H9 (cell line): Measurements from ENCODE around the gene CORT. TPM values are rescaled to one million over a fixed set of nuclear protein-coding genes. Genes with fewer than 3 reads are reported as not detected.

ENCODE experiments used
- DNase-seq: peaks from one replicate; pipeline ENCODE4 v3.0.0-alpha.2; 2017
- H2AFZ ChIP-seq: one replicate; pipeline ENCODE4 v1.6.1; 2013; ENCODE audit warnings: mild to moderate bottlenecking, low read length, control low read depth, moderate library complexity
- H2AK5ac ChIP-seq: 2 replicates; pipeline ENCODE4 v1.6.1; 2013; ENCODE audit warnings: low read length, control low read depth, mixed read lengths; ENCODE audit not compliant: insufficient read length
- H2BK120ac ChIP-seq: one replicate; pipeline ENCODE4 v1.6.1; 2013; ENCODE audit warnings: low read depth, mild to moderate bottlenecking, low read length, control low read depth, inconsistent platforms; ENCODE audit not compliant: poor library complexity, severe bottlenecking
- H2BK12ac ChIP-seq: 2 replicates; pipeline ENCODE4 v1.6.1; 2013; ENCODE audit warnings: low read length, control low read depth, mixed read lengths, low read depth; ENCODE audit not compliant: insufficient read length
- H2BK15ac ChIP-seq: 2 replicates; pipeline ENCODE4 v1.6.1; 2013; ENCODE audit warnings: low read depth, low read length, control low read depth
- H2BK20ac ChIP-seq: one replicate; pipeline ENCODE4 v1.6.1; 2013; ENCODE audit warnings: low read depth, mild to moderate bottlenecking, low read length, control low read depth, inconsistent platforms; ENCODE audit not compliant: poor library complexity, severe bottlenecking
- H2BK5ac ChIP-seq: 2 replicates; pipeline ENCODE4 v1.6.1; 2013; ENCODE audit warnings: low read length, control low read depth, mixed read lengths; ENCODE audit not compliant: insufficient read length
- H3K14ac ChIP-seq: 2 replicates; pipeline ENCODE4 v1.6.1; 2013; ENCODE audit warnings: low read length, control low read depth; ENCODE audit not compliant: insufficient read depth
- H3K18ac ChIP-seq: 2 replicates; pipeline ENCODE4 v1.6.1; 2013; ENCODE audit warnings: low read depth, mild to moderate bottlenecking, mixed read lengths, low read length, control low read depth; ENCODE audit not compliant: insufficient read length
- H3K23ac ChIP-seq: 2 replicates; pipeline ENCODE4 v1.6.1; 2013; ENCODE audit warnings: low read length, control low read depth, mixed read lengths, low read depth; ENCODE audit not compliant: insufficient read length
- H3K23me2 ChIP-seq: 2 replicates; pipeline ENCODE4 v1.6.1; 2013; ENCODE audit warnings: low read depth, mild to moderate bottlenecking, mixed read lengths, low read length, control low read depth; ENCODE audit not compliant: insufficient read length, poor library complexity, severe bottlenecking
- H3K27ac ChIP-seq: 2 replicates; pipeline ENCODE4 v1.5.1; 2013; ENCODE audit warnings: low read length, control low read depth, mixed read lengths, low read depth; ENCODE audit not compliant: insufficient read length
- H3K27me3 ChIP-seq: 2 replicates; pipeline ENCODE4 v1.6.1; 2013; ENCODE audit warnings: low read length, control low read depth, inconsistent platforms; ENCODE audit not compliant: insufficient read depth
- H3K4ac ChIP-seq: 2 replicates; pipeline ENCODE4 v1.6.1; 2013; ENCODE audit warnings: low read depth, mild to moderate bottlenecking, control low read depth, inconsistent platforms, low read length, moderate library complexity
- H3K4me1 ChIP-seq: 2 replicates; pipeline ENCODE4 v1.6.1; 2013; ENCODE audit warnings: low read length, control low read depth, inconsistent platforms; ENCODE audit not compliant: insufficient read depth
- H3K4me2 ChIP-seq: 2 replicates; pipeline ENCODE4 v1.6.1; 2013; ENCODE audit warnings: low read length, control low read depth, mixed read lengths; ENCODE audit not compliant: insufficient read length, insufficient read depth
- H3K56ac ChIP-seq: 2 replicates; pipeline ENCODE4 v1.6.1; 2013; ENCODE audit warnings: low read depth, mild to moderate bottlenecking, mixed read lengths, low read length, control low read depth; ENCODE audit not compliant: insufficient read length
- H3K79me1 ChIP-seq: 2 replicates; pipeline ENCODE4 v1.6.1; 2013; ENCODE audit warnings: low read depth, mild to moderate bottlenecking, moderate library complexity, low read length, control low read depth, inconsistent platforms; ENCODE audit not compliant: insufficient read depth, poor library complexity, severe bottlenecking
- H3K79me2 ChIP-seq: 2 replicates; pipeline ENCODE4 v1.6.1; 2013; ENCODE audit warnings: low read length, control low read depth, inconsistent platforms; ENCODE audit not compliant: insufficient read depth
- H3K9ac ChIP-seq: 2 replicates; pipeline ENCODE4 v1.6.1; 2013; ENCODE audit warnings: low read length, control low read depth, mixed read lengths; ENCODE audit not compliant: insufficient read length; ENCODE audit errors: extremely low read depth
- H3K9me3 ChIP-seq: one replicate; pipeline ENCODE4 v1.6.1; 2013; ENCODE audit warnings: low read depth, low read length, inconsistent platforms; ENCODE audit not compliant: control insufficient read depth
- H3T11ph ChIP-seq: one replicate; pipeline ENCODE4 v1.6.1; 2013; ENCODE audit warnings: mild to moderate bottlenecking, low read length, control low read depth, inconsistent platforms
- H4K20me1 ChIP-seq: one replicate; pipeline ENCODE4 v1.6.1; 2013; ENCODE audit not compliant: control insufficient read depth, insufficient read length, insufficient read depth
- H4K5ac ChIP-seq: 2 replicates; pipeline ENCODE4 v1.6.1; 2013; ENCODE audit warnings: low read depth, mild to moderate bottlenecking, mixed read lengths, low read length, control low read depth; ENCODE audit not compliant: insufficient read length
- H4K8ac ChIP-seq: replicated peaks from 2 replicates; pipeline ENCODE4 v1.6.1; 2013; ENCODE audit warnings: low read length, control low read depth, mixed read lengths, low read depth; ENCODE audit not compliant: insufficient read length
- H4K91ac ChIP-seq: 2 replicates; pipeline ENCODE4 v1.6.1; 2013; ENCODE audit warnings: low read depth, mild to moderate bottlenecking, moderate library complexity, mixed read lengths, low read length, control low read depth; ENCODE audit not compliant: insufficient read length
- H3K27ac Mint-ChIP-seq, 3 experiments: 2 replicates in 2 of 3; 3 replicates in 1 of 3; pipeline ENCODE4 v1.8.0; 2020 to 2021; ENCODE audit warnings: mixed read lengths in 3 of 3, mild to moderate bottlenecking in 1 of 3, moderate library complexity in 1 of 3
- H3K27me3 Mint-ChIP-seq: 2 replicates; pipeline ENCODE4 v1.8.0; 2021; ENCODE audit warnings: low read depth, mild to moderate bottlenecking, moderate library complexity, mixed read lengths
- H3K36me3 Mint-ChIP-seq, 3 experiments: 2 replicates in 2 of 3; 3 replicates in 1 of 3; pipeline ENCODE4 v1.8.0; 2020 to 2021; ENCODE audit warnings: low read depth in 3 of 3, mixed read lengths in 3 of 3; ENCODE audit not compliant: insufficient read depth in 1 of 3
- H3K4me1 Mint-ChIP-seq, 2 experiments: 2 replicates each; pipeline ENCODE4 v1.8.0; 2020; ENCODE audit warnings: mixed read lengths in 2 of 2
- H3K4me3 Mint-ChIP-seq, 2 experiments: 2 replicates in 1 of 2; 3 replicates in 1 of 2; pipeline ENCODE4 v1.8.0; 2020 to 2021; ENCODE audit warnings: mild to moderate bottlenecking in 2 of 2, mixed read lengths in 2 of 2, moderate library complexity in 1 of 2
- H3K9me3 Mint-ChIP-seq, 2 experiments: 2 replicates in 1 of 2; 3 replicates in 1 of 2; pipeline ENCODE4 v1.8.0; 2020; ENCODE audit warnings: mild to moderate bottlenecking in 2 of 2, mixed read lengths in 2 of 2, moderate library complexity in 1 of 2
- WGBS: extraction: QIAGEN DNeasy Blood & Tissue Kit; methylation state at CpG from one replicate; pipeline ENCODE4 v1.1.7; 2013; ENCODE audit warnings: missing lambda C conversion rate, low lambda C conversion rate, mixed read lengths; ENCODE audit not compliant: insufficient read length; ENCODE audit errors: extremely low coverage; 5-methylcytosine and 5-hydroxymethylcytosine counted together
- total RNA-seq: library from RNA; stranded (reverse); gene quantifications from 2 replicates; pipeline ENCODE4 v1.2.1, GENCODE V29; 2021
- TF ChIP-seq, protein P1 (sequence below): fragments of 200-600 bp; sonication (generic); conservative IDR thresholded peaks from 3 replicates; pipeline ENCODE4 v1.8.0; 2021; ENCODE audit warnings: antibody characterized with exemption, mild to moderate bottlenecking

The CORT gene
- total RNA-seq, 1 experiment from 2014 or later: not detected

- WGBS: no CpG with 5 or more reads among the region's 11 CpGs
- TF ChIP-seq, protein P1, sequence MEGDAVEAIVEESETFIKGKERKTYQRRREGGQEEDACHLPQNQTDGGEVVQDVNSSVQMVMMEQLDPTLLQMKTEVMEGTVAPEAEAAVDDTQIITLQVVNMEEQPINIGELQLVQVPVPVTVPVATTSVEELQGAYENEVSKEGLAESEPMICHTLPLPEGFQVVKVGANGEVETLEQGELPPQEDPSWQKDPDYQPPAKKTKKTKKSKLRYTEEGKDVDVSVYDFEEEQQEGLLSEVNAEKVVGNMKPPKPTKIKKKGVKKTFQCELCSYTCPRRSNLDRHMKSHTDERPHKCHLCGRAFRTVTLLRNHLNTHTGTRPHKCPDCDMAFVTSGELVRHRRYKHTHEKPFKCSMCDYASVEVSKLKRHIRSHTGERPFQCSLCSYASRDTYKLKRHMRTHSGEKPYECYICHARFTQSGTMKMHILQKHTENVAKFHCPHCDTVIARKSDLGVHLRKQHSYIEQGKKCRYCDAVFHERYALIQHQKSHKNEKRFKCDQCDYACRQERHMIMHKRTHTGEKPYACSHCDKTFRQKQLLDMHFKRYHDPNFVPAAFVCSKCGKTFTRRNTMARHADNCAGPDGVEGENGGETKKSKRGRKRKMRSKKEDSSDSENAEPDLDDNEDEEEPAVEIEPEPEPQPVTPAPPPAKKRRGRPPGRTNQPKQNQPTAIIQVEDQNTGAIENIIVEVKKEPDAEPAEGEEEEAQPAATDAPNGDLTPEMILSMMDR: no peak
- H2BK15ac ChIP-seq: no peak overlapping the region
- no peak overlapping the region for H3K23ac ChIP-seq
- Mint-ChIP-seq H3K4me1 (peaks cover 12% of the 10 kb centered on the region in 2 experiments), H3K27ac (no peak overlapping the region), H3K36me3 (peaks cover 0 to 2% (median 1%) of the 10 kb centered on the region in 3 experiments; a peak in 2 of 7 replicates), H3K4me3 (no peak overlapping the region), H3K9me3 (no peaks in the 10 kb centered on the region), H3K27me3 (no peaks in the 10 kb centered on the region)
- H2BK5ac ChIP-seq: no peak overlapping the region
- no peak overlapping the region for H3K27ac ChIP-seq
- no peak for DNase-seq
- peaks cover 4% of the 10 kb centered on the region for H3K23me2 ChIP-seq
- no peaks in the 10 kb centered on the region for H3K79me2 ChIP-seq
- H3K56ac ChIP-seq: no peak overlapping the region
- no peak overlapping the region for H3K18ac ChIP-seq
- H3K9me3 ChIP-seq: no peaks in the 10 kb centered on the region
- H2BK120ac ChIP-seq: no peak overlapping the region
- H4K91ac ChIP-seq: no peak overlapping the region
- no peak overlapping the region for H3K9ac ChIP-seq
- H3K79me1 ChIP-seq: no peaks in the 10 kb centered on the region
- H2BK12ac ChIP-seq: no peak overlapping the region
- no peaks in the 10 kb centered on the region for H3K27me3 ChIP-seq
- H2AK5ac ChIP-seq: no peak overlapping the region
- H2BK20ac ChIP-seq: no peak overlapping the region
- H4K20me1 ChIP-seq: no peaks in the 10 kb centered on the region
- no peaks in the 10 kb centered on the region for H3K4me1 ChIP-seq
- H3K14ac ChIP-seq: no peak overlapping the region
- H4K8ac ChIP-seq: no peak overlapping the region
- no peak overlapping the region for H3K4ac ChIP-seq
- no peak overlapping the region for H2AFZ ChIP-seq
- no peak overlapping the region for H3T11ph ChIP-seq
- no peak overlapping the region for H3K4me2 ChIP-seq
- H4K5ac ChIP-seq: no peak overlapping the region
Observed at GRCh38 chr1:10433790-10434189, 16.0 kb upstream of the CORT start.
